WTC11 (cell line): ENCODE data around the gene UAP1. TPM values are rescaled to one million over a fixed set of nuclear protein-coding genes. Genes with fewer than 3 reads are reported as not detected.

Source experiments
- ATAC-seq: fragments of 200-7000 bp; cut with Tn5 transposase; 2 replicates; pipeline ENCODE4 v1.10.0; 2021; ENCODE audit warnings: mild to moderate bottlenecking, moderate library complexity
- CTCF ChIA-PET: fragments of 300-600 bp; sonication (Branson Sonifier 250); formaldehyde crosslinking; loops from one replicate; lab custom pipeline; 2021; ENCODE audit warnings: antibody characterized with exemption; lab: Charles Lee
- POLR2A ChIA-PET: fragments of 350-600 bp; sonication (Branson Sonifier 250); formaldehyde crosslinking; loops from one replicate; lab custom pipeline; 2021; ENCODE audit warnings: antibody characterized with exemption; lab: Charles Lee
- DNase-seq: peaks from one replicate; pipeline ENCODE4 v3.0.0; 2021; ENCODE audit warnings: low spot score
- H3K27ac Mint-ChIP-seq: 2 replicates; pipeline ENCODE4 v1.8.0; 2021; ENCODE audit warnings: mixed read lengths
- H3K27me3 Mint-ChIP-seq: 2 replicates; pipeline ENCODE4 v1.8.0; 2021; ENCODE audit warnings: low read depth, mild to moderate bottlenecking, moderate library complexity, mixed read lengths
- H3K36me3 Mint-ChIP-seq: 2 replicates; pipeline ENCODE4 v1.8.0; 2021; ENCODE audit warnings: mixed read lengths
- H3K4me1 Mint-ChIP-seq: 2 replicates; pipeline ENCODE4 v1.8.0; 2022; ENCODE audit warnings: mixed read lengths
- H3K4me3 Mint-ChIP-seq: 2 replicates; pipeline ENCODE4 v1.8.0; 2021; ENCODE audit warnings: mild to moderate bottlenecking, moderate library complexity, mixed read lengths
- H3K9me3 Mint-ChIP-seq: 2 replicates; pipeline ENCODE4 v1.8.0; 2021; ENCODE audit warnings: mixed read lengths
- ATF1 ChIP-seq: sonication (generic); formaldehyde crosslinking; IDR thresholded peaks from 2 replicates; pipeline ENCODE4 v1.8.1; 2023; ENCODE audit warnings: mild to moderate bottlenecking, moderate library complexity, missing genetic modification reagents
- CBFB ChIP-seq: sonication (generic); formaldehyde crosslinking; IDR thresholded peaks from 2 replicates; pipeline ENCODE4 v1.8.1; 2022; ENCODE audit warnings: mild to moderate bottlenecking, low read depth, missing genetic modification reagents
- E2F5 ChIP-seq: sonication (generic); formaldehyde crosslinking; IDR thresholded peaks from 2 replicates; pipeline ENCODE4 v1.8.1; 2022; ENCODE audit warnings: mild to moderate bottlenecking, moderate library complexity, missing genetic modification reagents
- ESRRA ChIP-seq: sonication (generic); formaldehyde crosslinking; IDR thresholded peaks from 2 replicates; pipeline ENCODE4 v1.8.1; 2022; ENCODE audit warnings: mild to moderate bottlenecking, missing genetic modification reagents, borderline replicate concordance
- ETV6 ChIP-seq: sonication (generic); formaldehyde crosslinking; IDR thresholded peaks from 2 replicates; pipeline ENCODE4 v1.8.1; 2022; ENCODE audit warnings: mild to moderate bottlenecking, missing genetic modification reagents
- GABPB1 ChIP-seq: sonication (generic); formaldehyde crosslinking; IDR thresholded peaks from 2 replicates; pipeline ENCODE4 v1.8.1; 2023; ENCODE audit warnings: mild to moderate bottlenecking, missing genetic modification reagents
- HMGXB4 ChIP-seq: sonication (generic); formaldehyde crosslinking; IDR thresholded peaks from 2 replicates; pipeline ENCODE4 v1.8.1; 2023; ENCODE audit warnings: mild to moderate bottlenecking, moderate library complexity, missing genetic modification reagents
- IRF1 ChIP-seq: sonication (generic); formaldehyde crosslinking; IDR thresholded peaks from 2 replicates; pipeline ENCODE4 v1.8.0; 2023; ENCODE audit warnings: missing genetic modification reagents
- IRF2 ChIP-seq: sonication (generic); formaldehyde crosslinking; IDR thresholded peaks from 2 replicates; pipeline ENCODE4 v1.8.0; 2022; ENCODE audit warnings: low read depth, missing genetic modification reagents, borderline replicate concordance
- JAZF1 ChIP-seq: fragments of 250-450 bp; sonication (Bioruptor Pico); IDR thresholded peaks from 2 replicates; pipeline ENCODE4 v1.9.0; 2021; ENCODE audit warnings: moderate library complexity, mild to moderate bottlenecking, inconsistent platforms
- MAX ChIP-seq: sonication (generic); formaldehyde crosslinking; IDR thresholded peaks from 2 replicates; pipeline ENCODE4 v1.8.0; 2022; ENCODE audit warnings: mild to moderate bottlenecking, missing genetic modification reagents
- NFYB ChIP-seq: sonication (generic); formaldehyde crosslinking; conservative IDR thresholded peaks from 2 replicates; pipeline ENCODE4 v1.8.0; 2022; ENCODE audit warnings: low read depth, missing genetic modification reagents
- NR3C1 ChIP-seq: sonication (generic); formaldehyde crosslinking; conservative IDR thresholded peaks from 2 replicates; pipeline ENCODE4 v1.8.1; 2023; ENCODE audit warnings: low read depth, mild to moderate bottlenecking, missing genetic modification reagents
- PREB ChIP-seq: sonication (generic); formaldehyde crosslinking; IDR thresholded peaks from 2 replicates; pipeline ENCODE4 v1.8.1; 2022; ENCODE audit warnings: mild to moderate bottlenecking, missing genetic modification reagents, moderate library complexity, borderline replicate concordance
- RELA ChIP-seq: sonication (generic); formaldehyde crosslinking; IDR thresholded peaks from 2 replicates; pipeline ENCODE4 v1.8.1; 2022; ENCODE audit warnings: missing genetic modification reagents, mild to moderate bottlenecking, borderline replicate concordance
- RORB ChIP-seq: fragments of 250-450 bp; sonication (Bioruptor Pico); IDR thresholded peaks from 2 replicates; pipeline ENCODE4 v1.9.0; 2021; ENCODE audit warnings: mild to moderate bottlenecking
- SOX15 ChIP-seq: fragments of 250-450 bp; sonication (Bioruptor Pico); IDR thresholded peaks from 2 replicates; pipeline ENCODE4 v1.9.0; 2021; ENCODE audit warnings: mild to moderate bottlenecking
- TEAD1 ChIP-seq: sonication (generic); formaldehyde crosslinking; IDR thresholded peaks from 2 replicates; pipeline ENCODE4 v1.8.0; 2022; ENCODE audit warnings: mild to moderate bottlenecking, missing genetic modification reagents
- USF1 ChIP-seq: sonication (generic); formaldehyde crosslinking; IDR thresholded peaks from 2 replicates; pipeline ENCODE4 v1.8.0; 2022; ENCODE audit warnings: mild to moderate bottlenecking, missing genetic modification reagents
- ZNF121 ChIP-seq: sonication (generic); formaldehyde crosslinking; IDR thresholded peaks from 2 replicates; pipeline ENCODE4 v1.8.0; 2023; ENCODE audit warnings: missing genetic modification reagents
- ZNF396 ChIP-seq: fragments of 250-450 bp; sonication (Bioruptor Pico); IDR thresholded peaks from 2 replicates; pipeline ENCODE4 v1.8.0; 2021; ENCODE audit warnings: mild to moderate bottlenecking, moderate library complexity, borderline replicate concordance
- ZNF416 ChIP-seq: fragments of 250-450 bp; sonication (Bioruptor Pico); IDR thresholded peaks from 2 replicates; pipeline ENCODE4 v1.9.0; 2021; ENCODE audit warnings: mild to moderate bottlenecking, inconsistent platforms
- total RNA-seq: library from RNA; stranded (reverse); gene quantifications from 3 replicates; pipeline ENCODE4 v1.2.3, GENCODE V29; 2021
- TF ChIP-seq, protein P1 (sequence below): sonication (generic); formaldehyde crosslinking; IDR thresholded peaks from 2 replicates; pipeline ENCODE4 v1.8.1; 2023; ENCODE audit warnings: mild to moderate bottlenecking, missing genetic modification reagents, moderate library complexity
- TF ChIP-seq, protein P2 (sequence below): sonication (generic); formaldehyde crosslinking; IDR thresholded peaks from 2 replicates; pipeline ENCODE4 v1.8.1; 2022; ENCODE audit warnings: low read depth, missing genetic modification reagents, borderline replicate concordance
- TF ChIP-seq, protein P3 (sequence below): fragments of 250-450 bp; sonication (Bioruptor Pico); IDR thresholded peaks from 2 replicates; pipeline ENCODE4 v1.9.0; 2021; ENCODE audit warnings: mild to moderate bottlenecking

UAP1 gene
- total RNA-seq, 1 experiment from 2014 or later: 31.1 TPM

GRCh38 chr1:162644986-162645314 is 83.4 kb downstream of the UAP1 start:
- no peak overlapping the region for H3K4me3 Mint-ChIP-seq
- no peak overlapping the region for H3K27ac Mint-ChIP-seq
- ChIA-PET POLR2A (no interaction called here), CTCF (no interaction called here)
- DNase-seq (no peak), ATAC-seq (no peak)
- TF ChIP-seq, protein P1, sequence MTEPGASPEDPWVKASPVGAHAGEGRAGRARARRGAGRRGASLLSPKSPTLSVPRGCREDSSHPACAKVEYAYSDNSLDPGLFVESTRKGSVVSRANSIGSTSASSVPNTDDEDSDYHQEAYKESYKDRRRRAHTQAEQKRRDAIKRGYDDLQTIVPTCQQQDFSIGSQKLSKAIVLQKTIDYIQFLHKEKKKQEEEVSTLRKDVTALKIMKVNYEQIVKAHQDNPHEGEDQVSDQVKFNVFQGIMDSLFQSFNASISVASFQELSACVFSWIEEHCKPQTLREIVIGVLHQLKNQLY: no peak
- TF ChIP-seq MAX (CRISPR knock-in tag): no peak
- TF ChIP-seq IRF2: no peak
- no peak for TF ChIP-seq SOX15 (CRISPR knock-in tag)
- TF ChIP-seq ESRRA (CRISPR knock-in tag): no peak
- TF ChIP-seq JAZF1 (CRISPR knock-in tag): no peak
- TF ChIP-seq HMGXB4: no peak
- TF ChIP-seq, protein P2, sequence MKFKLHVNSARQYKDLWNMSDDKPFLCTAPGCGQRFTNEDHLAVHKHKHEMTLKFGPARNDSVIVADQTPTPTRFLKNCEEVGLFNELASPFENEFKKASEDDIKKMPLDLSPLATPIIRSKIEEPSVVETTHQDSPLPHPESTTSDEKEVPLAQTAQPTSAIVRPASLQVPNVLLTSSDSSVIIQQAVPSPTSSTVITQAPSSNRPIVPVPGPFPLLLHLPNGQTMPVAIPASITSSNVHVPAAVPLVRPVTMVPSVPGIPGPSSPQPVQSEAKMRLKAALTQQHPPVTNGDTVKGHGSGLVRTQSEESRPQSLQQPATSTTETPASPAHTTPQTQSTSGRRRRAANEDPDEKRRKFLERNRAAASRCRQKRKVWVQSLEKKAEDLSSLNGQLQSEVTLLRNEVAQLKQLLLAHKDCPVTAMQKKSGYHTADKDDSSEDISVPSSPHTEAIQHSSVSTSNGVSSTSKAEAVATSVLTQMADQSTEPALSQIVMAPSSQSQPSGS (CRISPR knock-in tag): no peak
- no peak for TF ChIP-seq GABPB1 (CRISPR knock-in tag)
- no peak for TF ChIP-seq RORB (CRISPR knock-in tag)
- no peak for TF ChIP-seq NR3C1 (CRISPR knock-in tag)
- TF ChIP-seq TEAD1 (CRISPR knock-in tag): no peak
- TF ChIP-seq, protein P3, sequence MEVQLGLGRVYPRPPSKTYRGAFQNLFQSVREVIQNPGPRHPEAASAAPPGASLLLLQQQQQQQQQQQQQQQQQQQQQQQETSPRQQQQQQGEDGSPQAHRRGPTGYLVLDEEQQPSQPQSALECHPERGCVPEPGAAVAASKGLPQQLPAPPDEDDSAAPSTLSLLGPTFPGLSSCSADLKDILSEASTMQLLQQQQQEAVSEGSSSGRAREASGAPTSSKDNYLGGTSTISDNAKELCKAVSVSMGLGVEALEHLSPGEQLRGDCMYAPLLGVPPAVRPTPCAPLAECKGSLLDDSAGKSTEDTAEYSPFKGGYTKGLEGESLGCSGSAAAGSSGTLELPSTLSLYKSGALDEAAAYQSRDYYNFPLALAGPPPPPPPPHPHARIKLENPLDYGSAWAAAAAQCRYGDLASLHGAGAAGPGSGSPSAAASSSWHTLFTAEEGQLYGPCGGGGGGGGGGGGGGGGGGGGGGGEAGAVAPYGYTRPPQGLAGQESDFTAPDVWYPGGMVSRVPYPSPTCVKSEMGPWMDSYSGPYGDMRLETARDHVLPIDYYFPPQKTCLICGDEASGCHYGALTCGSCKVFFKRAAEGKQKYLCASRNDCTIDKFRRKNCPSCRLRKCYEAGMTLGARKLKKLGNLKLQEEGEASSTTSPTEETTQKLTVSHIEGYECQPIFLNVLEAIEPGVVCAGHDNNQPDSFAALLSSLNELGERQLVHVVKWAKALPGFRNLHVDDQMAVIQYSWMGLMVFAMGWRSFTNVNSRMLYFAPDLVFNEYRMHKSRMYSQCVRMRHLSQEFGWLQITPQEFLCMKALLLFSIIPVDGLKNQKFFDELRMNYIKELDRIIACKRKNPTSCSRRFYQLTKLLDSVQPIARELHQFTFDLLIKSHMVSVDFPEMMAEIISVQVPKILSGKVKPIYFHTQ (CRISPR knock-in tag): no peak
- TF ChIP-seq RELA (CRISPR knock-in tag): no peak
- TF ChIP-seq PREB (CRISPR knock-in tag): no peak
- TF ChIP-seq E2F5 (CRISPR knock-in tag): no peak
- TF ChIP-seq CBFB: no peak
- TF ChIP-seq ATF1 (CRISPR knock-in tag): no peak
- no peaks in the 10 kb centered on the region; the same call in 1 of the 2 replicates for H3K27me3 Mint-ChIP-seq
- no peaks in the 10 kb centered on the region for H3K9me3 Mint-ChIP-seq
- H3K36me3 Mint-ChIP-seq: no peaks in the 10 kb centered on the region
- H3K4me1 Mint-ChIP-seq: no peaks in the 10 kb centered on the region

DNA sequence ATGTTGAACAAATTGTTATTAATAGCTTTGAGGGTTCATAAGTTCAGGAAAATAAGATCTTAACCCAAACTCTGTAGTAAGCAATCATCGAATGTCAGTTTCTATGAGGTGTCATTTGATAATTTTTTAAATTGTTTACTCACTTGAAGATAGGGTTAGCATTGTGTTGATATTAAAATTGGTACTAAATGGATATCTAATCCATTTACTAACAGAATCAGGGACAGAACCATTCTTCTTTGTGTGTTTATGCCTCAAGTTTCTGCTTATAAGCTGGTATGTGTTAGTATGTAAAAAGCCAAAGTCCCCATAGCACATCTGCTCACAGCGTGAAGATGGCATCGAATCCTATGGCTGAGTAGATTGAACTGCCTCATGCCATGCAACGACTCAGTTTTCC is 84.1 kb downstream of the UAP1 start:
- Mint-ChIP-seq H3K4me3 (no peak overlapping the region), H3K27me3 (no peaks in the 10 kb centered on the region; the same call in 1 of the 2 replicates), H3K27ac (no peak overlapping the region), H3K9me3 (no peaks in the 10 kb centered on the region), H3K36me3 (no peaks in the 10 kb centered on the region), H3K4me1 (no peaks in the 10 kb centered on the region)
- no peak for DNase-seq
- CTCF ChIA-PET: no interaction called here
- no peak for ATAC-seq
- POLR2A ChIA-PET: no interaction called here
- TF ChIP-seq ZNF396 (CRISPR knock-in tag) (no peak), USF1 (no peak), E2F5 (CRISPR knock-in tag) (no peak), ESRRA (CRISPR knock-in tag) (no peak), IRF2 (no peak), NFYB (CRISPR knock-in tag) (no peak), ETV6 (no peak), ZNF121 (CRISPR knock-in tag) (no peak), ZNF416 (CRISPR knock-in tag) (no peak), IRF1 (CRISPR knock-in tag) (no peak)
